ENCODE data around the gene NR2F2.

DNA sequence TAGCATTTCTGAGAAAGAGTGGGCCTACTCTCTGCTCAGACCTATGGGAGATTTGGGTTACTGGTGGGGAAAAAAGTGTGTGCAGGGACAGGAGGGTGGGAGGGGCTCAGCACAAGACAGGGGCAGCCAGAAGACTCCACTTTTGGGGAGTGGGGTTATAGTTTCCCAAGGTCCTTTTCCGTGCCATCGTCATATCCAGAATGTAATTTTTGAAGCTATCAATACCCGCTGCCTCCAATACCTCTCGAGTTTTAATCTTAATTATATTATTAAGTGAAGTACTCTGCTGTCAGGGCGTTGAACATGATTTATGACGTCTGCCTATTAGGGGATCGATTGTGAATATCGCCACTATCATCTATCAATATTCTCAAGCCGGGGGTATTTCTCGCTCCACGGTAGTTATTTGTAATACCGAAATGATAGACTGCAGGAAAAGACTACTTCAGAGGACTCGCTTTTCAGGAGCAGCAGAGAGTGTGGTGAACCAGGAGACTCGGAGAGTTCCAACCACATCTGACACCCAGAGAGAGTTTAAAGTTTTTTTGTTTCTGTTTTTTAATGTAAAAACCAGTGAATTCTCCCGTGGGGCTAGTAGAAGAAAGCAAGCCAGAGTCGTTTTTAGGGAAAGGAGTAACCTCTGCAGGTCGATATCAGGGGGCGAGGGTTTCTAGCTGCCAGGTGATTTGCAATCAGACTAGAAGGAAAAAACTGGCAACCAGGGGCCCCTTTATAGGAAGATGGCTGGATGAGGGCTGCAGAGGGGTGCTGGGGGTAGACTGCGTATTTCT lies 20.6 kb downstream of the NR2F2 start:
- TF ChIP-seq, protein P1, sequence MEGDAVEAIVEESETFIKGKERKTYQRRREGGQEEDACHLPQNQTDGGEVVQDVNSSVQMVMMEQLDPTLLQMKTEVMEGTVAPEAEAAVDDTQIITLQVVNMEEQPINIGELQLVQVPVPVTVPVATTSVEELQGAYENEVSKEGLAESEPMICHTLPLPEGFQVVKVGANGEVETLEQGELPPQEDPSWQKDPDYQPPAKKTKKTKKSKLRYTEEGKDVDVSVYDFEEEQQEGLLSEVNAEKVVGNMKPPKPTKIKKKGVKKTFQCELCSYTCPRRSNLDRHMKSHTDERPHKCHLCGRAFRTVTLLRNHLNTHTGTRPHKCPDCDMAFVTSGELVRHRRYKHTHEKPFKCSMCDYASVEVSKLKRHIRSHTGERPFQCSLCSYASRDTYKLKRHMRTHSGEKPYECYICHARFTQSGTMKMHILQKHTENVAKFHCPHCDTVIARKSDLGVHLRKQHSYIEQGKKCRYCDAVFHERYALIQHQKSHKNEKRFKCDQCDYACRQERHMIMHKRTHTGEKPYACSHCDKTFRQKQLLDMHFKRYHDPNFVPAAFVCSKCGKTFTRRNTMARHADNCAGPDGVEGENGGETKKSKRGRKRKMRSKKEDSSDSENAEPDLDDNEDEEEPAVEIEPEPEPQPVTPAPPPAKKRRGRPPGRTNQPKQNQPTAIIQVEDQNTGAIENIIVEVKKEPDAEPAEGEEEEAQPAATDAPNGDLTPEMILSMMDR (conservative IDR thresholded peaks at IDR 0.05): no peak
- TF ChIP-seq ZFX (IDR thresholded peaks at IDR 0.05): no peak
